Stimulated activated naive CD8-positive, alpha-beta T cell treated with anti-CD3 and anti-CD28 coated beads, Interleukin-15, Interleukin-2, amounts not matched to agents 100 U/mL and 50 U/mL, for 24 hours (primary cell): Measurements from ENCODE around the gene VIM.

Experiments used
- ATAC-seq: fragments of 150-1000 bp; cut with Tn5 transposase; one replicate; pipeline ENCODE4 v1.10.0; 2021
- DNase-seq: peaks from one replicate; pipeline ENCODE4 v3.0.0; 2021

VIM gene

DNA sequence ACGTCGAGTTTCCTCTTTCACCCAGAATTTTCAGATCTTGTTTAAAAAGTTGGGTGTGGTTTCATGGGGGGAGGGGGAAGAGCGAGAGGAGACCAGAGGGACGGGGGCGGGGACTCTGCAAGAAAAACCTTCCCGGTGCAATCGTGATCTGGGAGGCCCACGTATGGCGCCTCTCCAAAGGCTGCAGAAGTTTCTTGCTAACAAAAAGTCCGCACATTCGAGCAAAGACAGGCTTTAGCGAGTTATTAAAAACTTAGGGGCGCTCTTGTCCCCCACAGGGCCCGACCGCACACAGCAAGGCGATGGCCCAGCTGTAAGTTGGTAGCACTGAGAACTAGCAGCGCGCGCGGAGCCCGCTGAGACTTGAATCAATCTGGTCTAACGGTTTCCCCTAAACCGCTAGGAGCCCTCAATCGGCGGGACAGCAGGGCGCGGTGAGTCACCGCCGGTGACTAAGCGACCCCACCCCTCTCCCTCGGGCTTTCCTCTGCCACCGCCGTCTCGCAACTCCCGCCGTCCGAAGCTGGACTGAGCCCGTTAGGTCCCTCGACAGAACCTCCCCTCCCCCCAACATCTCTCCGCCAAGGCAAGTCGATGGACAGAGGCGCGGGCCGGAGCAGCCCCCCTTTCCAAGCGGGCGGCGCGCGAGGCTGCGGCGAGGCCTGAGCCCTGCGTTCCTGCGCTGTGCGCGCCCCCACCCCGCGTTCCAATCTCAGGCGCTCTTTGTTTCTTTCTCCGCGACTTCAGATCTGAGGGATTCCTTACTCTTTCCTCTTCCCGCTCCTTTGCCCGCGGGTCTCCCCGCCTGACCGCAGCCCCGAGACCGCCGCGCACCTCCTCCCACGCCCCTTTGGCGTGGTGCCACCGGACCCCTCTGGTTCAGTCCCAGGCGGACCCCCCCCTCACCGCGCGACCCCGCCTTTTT, at the start of gene VIM:
Gene VIM (plus strand): TSS at position 151 of the 925 bp plus-strand sequence. CDS start 1,182 bp downstream, outside the sequence.
- ATAC-seq: peak; percentile 59
- DNase-seq: peak; percentile 88

DNA sequence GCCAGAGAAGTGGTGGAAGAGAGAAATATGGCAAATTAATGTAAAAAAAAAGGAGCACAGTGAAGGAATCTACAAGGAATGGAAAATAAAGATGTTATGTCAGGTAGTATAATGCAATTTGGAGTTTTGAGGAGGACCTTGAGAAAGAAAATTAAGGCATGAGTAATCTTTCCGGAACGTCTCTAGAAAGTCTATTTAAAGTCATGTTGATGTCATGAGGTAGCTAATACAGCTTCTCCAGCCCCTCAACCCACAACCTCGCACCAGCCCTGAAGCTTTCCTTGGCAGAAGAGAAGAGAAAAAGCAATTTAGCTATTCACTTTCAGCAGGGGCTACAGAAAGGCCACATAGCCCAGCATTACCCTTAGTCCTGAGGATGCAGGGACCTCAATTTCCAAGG, 49.0 kb upstream of the VIM start:
- ATAC-seq (no peak), DNase-seq (no peak)

DNA sequence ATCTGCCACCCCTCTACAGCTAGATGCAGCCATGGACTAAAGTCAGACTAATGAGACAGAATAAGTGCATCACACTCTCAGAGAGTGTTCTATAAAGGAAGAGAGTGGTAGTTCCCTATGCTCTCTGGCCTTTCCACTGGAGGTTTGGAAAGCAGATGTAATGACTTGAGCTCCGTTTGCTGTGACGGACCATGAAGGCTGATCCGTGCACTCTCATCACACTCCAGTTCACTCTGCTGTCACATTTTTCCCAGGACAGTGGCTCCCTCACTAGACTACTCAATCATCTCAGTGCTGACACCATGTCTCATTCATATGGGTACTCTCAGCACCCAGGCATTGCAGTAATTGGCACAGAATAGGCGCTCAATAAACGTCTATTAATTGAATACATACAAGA, 46.9 kb upstream of the VIM start:
- no peak for ATAC-seq
- DNase-seq: no peak

DNA sequence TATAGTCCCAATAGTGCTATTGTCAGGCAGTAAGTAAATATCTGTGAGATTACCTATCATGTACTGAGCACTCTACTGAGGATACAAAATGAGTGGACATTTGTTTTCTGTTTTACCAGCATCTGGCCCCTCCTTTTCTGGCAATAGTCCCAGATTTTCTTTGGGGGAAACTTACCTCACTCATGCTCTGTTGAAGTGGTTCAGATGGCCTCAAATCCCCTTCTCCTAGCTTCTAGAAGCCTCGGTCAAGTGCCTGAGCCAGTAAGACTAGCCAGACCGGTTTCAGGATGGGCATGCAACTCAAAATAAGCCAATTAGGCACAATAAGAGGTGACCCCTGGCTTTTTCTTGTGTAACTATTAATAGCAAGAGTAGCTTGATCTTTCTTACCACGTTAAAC, 46.3 kb upstream of the VIM start:
- ATAC-seq (no peak), DNase-seq (no peak)

DNA sequence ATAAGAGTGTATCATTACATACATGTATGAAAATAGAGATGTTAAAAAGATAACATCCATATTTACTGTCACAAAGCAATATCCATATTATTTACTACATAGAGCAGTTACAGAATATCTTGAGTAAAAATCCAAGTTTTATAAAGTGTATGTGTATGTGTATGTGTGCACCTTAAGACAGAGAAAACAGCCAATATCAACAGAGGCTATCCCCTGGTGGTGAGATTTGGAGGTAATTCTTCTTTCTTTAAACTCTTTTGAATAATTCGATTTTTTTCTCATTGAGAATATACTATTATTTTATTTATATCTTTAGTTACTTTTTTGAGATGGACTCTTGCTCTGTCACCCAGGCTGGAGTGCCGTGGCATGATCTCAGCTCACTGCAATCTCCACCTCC, 44.9 kb upstream of the VIM start:
- DNase-seq: no peak

DNA sequence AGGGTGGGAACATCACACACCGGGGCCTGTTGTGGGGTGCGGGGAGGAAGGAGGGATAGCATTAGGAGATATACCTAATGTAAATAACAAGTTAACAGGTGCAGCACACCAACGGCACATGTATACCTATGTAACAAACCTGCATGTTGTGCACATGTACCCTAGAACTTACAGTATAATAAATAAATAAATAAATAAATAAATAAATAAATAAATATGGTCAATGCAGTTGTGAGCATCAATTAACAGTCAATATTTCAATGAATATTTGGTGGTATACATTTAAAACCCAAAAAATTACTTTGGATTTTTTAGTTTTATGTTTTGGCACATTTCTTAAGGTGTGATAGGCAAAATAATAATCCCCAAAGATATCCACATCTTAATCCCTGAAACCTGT, 42.2 kb upstream of the VIM start:
- no peak for ATAC-seq
- no peak for DNase-seq

More for the DNA sequence above, 44.9 kb upstream of the VIM start:
- ATAC-seq: no peak

DNA sequence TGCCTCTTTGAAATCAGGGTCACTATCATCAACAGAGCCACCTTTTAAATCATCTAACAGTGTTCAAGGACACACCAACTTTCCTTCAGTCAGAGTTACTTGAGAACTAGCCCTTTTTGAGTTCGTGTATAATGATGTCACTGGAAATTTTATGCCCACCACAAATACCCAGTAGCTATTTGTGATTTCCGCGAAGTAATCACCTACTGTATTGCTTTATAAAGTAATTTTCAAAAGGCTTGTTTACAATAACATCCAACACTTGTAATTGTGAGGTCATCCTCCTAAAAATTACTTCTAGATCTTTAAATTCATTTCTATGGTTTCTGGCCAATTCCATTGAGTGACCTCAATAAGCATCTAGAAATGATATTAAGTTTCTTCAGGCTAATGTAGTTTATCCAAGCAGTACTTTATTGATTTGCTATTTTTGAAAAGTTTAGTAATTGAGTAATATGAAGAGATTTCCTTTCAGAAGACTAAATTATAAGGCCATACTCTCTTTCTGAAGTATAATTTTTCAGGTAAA, 39.3 kb upstream of the VIM start:
- DNase-seq (no peak), ATAC-seq (no peak)

DNA sequence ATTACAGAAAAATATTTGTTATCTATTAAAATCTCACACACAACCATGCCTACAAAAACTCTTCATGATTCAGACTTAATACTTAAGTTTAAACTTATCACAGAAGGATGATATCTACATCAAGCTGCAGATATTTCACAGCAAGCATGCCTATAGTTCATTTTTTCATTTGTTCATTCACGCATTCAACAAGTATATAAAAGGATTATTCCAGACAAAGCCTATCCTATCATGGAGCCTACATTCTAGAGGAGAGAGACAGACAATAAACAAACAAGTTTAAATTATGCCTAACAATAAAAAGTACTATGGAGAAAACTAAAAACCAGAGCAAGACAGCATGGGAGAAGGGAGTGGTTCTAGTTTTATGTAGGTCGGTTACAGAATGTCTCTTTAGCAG, 37.4 kb upstream of the VIM start:
- no peak for DNase-seq

DNA sequence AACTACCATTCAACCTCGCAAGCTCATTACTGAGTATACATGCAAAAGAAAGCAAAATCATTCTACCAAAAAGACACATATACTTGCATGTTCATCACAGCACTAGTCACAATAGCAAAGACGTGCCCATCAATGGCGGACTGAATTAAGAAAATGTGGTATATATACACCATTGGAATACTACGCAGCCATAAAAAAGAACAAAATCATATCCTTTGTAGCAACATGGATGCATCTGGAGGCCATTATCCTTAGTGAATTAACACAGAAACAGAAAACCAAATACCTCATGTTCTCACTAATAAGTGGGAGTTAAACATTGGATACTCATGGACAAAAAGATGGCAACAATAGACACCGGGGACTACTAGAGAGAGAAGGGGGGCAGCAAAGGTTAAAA, 33.0 kb upstream of the VIM start:
- no peak for ATAC-seq
- DNase-seq: no peak

More for the DNA sequence above, 37.4 kb upstream of the VIM start:
- ATAC-seq: no peak

DNA sequence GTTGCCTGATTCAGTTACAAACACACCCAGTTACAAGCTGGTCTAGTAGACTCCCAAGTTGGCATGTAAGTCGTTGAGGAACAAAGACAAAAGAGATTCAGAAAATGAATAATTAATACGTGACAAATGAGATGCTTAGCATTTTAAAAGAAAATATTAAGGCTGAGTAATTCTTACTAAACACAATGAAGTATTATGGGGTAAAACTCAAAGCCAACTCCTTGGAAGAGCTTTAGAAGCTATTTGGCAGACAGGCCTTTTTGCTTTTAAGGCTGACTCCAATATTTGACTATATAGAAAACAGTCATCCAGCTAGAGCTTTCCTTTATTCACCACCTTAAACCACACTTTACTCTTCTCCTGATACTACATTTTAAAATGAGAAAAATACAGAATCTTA, 32.0 kb upstream of the VIM start:
- ATAC-seq (no peak), DNase-seq (no peak)

DNA sequence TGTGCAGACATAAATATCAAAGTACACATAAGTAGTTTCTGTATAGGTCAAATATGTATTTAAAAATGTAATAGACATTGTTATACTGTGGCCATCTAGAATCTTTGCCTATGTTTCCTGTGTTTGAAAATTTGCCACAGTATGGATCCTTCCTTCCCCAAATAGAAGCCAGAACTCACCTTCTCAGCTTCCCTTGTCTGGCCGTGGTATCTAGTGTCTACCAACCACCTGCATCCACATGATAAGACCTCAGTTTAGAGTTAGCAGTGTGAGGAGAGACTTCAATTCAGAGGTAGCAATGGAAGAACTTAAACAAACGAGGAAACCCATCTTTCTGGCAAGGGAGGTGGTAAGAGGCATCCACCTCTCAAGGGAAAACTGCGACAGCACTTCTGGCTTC, 31.5 kb upstream of the VIM start:
- ATAC-seq (no peak), DNase-seq (no peak)

DNA sequence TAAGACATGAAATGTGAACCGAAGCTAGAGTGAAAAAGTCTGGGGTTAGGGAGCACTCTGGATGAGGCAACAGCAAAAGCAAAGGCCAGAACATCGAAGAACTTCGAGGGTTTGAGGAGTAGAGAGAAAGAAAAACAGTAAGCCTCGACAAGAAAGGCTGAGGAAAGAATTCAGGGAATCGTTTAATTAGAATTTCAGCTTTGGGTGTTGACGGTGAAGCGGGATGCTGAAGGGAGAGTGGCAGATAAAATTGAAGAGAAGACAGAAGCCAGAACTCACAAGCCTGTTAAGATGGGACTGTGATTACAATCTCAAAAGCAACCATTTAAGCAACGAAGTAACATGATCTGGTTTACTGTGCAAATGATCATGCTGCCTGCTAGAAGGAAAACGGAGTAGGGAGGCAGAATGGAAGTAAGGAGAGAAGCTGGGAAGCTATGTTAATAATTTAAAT, 28.7 kb upstream of the VIM start:
- DNase-seq (no peak), ATAC-seq (no peak)

DNA sequence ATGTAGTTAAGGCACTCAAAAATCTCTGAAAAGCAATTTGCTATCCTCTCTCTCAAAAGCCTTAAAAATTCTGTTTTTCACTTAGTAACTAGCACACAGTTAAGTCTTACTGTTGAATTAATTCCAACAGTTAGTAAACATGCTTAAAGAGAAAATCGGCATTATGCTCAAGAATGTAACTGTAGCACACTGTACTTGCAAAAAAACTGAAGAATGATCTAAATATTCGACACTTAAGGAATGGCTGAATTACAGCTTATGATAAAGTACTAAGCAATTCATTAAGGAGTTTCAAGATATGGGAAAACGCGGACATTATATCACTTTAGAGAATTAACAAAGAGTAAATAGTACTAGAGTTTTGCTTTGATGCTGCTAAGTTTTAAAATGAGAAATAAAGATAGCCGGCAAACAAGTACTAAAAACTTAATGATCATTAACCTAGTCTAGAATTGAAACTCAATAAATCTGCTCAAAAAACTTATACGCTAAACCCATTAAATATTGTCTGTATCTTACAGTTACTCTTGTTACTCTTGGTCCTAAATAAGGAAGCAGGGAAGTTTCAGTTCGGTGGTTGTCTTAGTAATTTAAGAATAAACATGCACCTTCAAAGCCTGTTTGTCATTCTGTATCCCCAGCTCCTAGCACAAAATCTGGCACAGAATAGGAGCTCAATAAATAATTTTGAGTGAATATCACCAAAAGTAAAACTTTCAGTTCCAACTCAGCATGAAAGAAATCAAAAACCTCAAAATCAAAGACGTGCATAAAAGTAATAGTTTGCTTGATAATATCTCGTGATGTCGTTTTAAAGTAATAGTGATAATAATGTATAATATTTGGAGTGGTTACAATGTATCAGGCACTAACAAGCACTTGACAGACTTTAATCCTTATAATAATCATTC, 27.8 kb upstream of the VIM start:
- no peak for DNase-seq
- ATAC-seq: no peak

DNA sequence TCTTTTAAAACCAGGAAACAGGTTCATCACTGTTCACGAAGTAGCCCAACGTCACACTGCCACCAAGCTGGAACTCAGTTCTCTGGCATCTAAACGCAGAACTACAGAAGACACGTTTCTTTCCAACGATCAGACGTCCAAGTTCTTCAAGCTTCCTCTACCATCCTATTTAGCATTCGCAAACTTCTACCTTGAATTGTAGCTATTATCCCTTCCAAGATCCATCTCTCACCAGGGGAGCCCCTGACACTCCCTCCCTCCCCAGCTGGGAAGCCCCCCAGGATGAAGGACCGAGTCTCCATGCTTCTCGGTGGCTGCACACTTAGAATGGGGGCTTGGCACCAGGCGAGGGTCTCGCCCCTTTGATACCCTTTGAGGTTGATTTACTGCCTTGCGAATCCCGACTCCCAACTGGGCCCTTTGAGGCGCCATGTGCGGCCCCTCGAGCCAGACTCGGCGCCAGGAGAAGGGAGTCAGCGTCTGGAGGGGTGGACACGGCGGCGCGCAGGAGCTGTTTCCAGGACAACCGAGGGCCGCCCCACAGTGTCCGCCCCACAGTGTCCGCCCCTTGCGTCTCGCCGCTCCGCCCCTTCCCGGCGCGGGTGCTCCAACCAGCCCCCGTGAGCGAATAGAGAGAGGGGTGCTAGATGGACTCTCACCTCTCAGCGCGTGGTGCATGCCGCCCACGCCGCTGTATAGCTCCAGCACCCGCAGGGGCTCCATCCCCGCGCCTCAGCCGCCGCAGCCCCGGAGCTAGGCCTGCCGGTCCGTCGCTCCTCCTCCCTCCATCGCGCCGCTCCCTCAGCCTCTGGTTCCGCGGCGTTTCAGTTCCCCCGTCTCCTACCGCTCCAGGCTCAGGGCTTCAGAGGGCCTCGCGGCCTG, 26.9 kb upstream of the VIM start, which contains the start of gene TRDMT1:
Gene TRDMT1 (minus strand): TSS at position 761 of the 882 bp plus-strand sequence. CDS start 38 bp downstream, at position 723.
- peak; percentile 85 for DNase-seq
- peak; percentile 97 for ATAC-seq

DNA sequence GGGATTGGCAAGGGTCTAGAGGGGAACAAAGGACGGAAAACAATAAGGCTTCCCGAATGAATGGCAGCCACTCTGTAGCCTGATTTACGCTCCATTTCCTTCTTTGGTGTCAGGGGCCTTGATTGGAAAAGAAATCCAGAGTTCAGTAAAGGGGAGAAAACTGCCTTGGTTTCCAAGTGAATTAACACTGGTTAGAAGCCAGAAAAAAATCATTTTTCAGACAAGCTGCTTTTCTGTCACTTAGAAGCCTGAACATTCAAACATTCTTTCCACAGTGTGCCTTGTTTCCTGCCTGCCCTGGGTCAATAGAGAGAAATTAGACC, 26.3 kb upstream of the VIM start:
- no peak for ATAC-seq

DNA sequence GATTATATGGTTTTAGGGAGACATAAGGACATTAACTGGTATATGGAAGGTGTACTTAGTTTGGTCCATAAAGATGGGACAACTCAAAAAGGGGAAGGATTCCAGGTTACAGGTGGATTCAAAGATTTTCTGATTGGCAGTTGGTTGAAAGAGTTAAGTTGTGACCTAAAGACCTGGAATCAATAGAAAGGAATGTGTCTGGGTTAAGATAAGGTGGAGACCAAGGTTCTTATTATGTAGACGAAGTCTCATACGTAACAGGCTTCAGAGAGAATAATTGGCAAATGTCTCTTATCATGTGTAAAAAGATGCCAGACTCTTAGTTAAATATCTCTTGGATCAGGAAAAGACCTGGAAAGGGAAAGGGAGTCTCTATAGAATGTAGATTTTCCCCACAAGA, 25.5 kb upstream of the VIM start:
- DNase-seq: no peak
- ATAC-seq: no peak

More for the DNA sequence above, 26.3 kb upstream of the VIM start:
- DNase-seq: no peak

DNA sequence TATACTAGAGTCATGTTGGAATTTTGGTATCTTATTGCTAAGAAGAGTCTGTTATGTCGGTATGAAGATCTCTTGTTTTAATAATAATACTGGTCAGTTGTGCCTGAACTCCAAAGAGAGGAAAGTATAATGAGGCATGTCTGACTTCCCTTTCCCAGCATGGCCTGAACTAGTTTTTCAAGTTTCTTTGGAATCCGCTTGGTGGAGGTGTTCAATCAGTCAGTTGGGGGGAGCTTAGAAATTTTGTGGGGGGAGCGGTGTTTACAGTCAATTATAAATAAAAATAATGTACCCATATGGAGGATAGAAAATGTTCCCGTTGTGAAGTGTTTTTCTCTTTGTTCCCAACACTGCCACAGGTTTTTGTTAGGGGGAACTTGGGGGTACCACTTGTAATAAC, 25.0 kb upstream of the VIM start:
- no peak for DNase-seq
- ATAC-seq: no peak

DNA sequence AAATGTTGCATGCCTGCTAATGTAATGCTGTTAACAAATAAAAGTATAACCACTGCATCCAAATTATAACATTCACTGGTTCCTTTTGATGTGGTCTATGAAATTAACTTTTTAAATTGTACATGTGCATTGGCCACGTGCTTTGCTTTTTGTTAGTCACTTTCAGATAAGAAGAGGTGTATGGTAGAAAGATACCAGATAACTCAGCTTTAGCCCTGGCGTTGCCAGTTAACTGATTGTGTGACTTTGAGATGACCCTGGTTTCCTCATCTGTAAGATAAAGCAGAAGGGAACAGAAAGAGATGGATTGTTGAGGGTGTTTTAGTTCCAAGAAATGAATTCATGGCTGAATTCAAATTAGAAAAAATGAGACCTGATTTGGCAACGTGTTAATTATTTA, 24.6 kb upstream of the VIM start:
- no peak for ATAC-seq
- DNase-seq: no peak

DNA sequence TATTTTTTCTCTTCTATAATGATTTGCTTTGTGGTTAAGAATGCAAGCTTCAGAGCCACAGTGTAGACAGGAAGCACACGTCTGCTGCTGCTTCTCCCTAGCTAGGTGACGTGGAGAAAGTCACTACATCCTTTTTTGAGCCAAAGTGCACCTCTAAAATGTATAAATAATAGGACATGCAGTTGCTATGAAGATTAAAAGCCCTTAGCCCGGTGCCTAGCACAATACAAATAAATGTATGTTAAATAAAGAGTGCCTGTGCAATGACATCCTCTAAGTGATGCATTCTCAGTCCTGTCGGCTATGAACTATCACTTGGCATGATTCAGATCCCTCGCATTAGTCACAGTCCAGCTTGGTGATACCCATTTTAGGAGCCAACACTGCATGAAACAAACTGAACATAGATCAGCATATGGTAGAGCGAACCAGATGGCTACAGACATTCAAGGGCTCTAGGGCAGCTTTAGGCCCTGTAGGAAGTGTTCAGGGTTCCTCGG, 21.8 kb upstream of the VIM start:
- peak; percentile 31 for DNase-seq
- ATAC-seq: peak; percentile 90

DNA sequence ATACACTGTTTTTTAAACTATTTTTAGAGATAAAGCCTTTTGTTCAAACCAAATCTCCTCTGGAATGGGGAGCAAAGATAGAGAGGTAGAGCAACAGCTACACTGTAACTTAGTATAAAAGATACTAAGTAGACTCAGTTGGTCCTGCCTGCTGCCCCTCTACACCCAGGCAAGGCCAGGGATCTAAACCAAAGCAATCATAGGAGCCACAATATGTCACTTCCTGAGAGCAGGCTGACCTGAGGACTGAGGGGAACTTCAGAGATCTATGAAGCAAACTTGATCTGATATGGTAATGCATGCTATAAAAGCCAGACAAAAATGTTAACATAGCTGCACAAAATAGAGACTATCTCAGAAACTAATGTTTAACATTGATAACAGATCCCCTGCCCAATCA, 19.6 kb upstream of the VIM start:
- no peak for DNase-seq
- ATAC-seq: no peak

DNA sequence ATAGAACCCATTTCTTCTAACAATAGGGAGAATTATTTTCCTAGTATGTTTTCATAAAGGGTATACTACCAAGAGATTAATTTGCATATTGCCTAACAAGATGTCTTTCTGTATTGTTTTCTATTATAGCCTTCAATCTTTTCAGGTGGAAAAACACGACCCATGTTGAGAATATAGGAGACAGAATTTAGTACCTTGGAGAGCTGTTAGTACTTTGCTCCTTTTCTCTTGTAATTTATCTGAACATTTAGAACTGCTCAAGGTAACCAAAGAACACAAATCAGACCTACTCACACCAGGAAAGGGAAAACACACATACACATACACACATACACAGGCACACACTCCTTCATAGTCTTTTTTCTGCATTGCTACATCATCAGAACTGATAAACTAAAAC, 18.7 kb upstream of the VIM start:
- ATAC-seq: no peak
- no peak for DNase-seq

DNA sequence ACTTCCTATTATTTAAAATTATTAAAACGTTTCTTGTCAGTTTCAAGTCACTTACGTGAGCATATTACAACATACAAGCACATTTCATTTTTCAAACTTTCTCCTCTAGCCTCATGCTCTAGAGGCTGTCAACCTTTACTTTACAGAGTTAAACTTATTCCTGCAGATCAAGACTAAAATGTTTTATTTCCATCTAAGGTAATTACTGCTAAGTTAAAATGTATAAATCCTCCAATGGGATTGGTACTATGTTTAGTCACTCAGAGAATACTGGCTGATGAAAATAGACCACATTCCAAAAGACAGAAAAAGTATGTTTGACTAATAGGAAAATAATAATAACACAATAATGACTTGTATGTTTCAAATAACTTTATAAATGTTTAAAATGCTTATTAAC, 18.2 kb upstream of the VIM start:
- ATAC-seq: no peak

More for the DNA sequence above, 18.2 kb upstream of the VIM start:
- no peak for DNase-seq
